ENCODE data around the gene TSC22D3. TPM values are rescaled to one million over a fixed set of nuclear protein-coding genes. Genes with fewer than 3 reads are reported as not detected.

TSC22D3 gene
- polyA plus RNA-seq, 1 of the 3 experiments (the other 2 are of a cell fraction) = 9.2 TPM

DNA sequence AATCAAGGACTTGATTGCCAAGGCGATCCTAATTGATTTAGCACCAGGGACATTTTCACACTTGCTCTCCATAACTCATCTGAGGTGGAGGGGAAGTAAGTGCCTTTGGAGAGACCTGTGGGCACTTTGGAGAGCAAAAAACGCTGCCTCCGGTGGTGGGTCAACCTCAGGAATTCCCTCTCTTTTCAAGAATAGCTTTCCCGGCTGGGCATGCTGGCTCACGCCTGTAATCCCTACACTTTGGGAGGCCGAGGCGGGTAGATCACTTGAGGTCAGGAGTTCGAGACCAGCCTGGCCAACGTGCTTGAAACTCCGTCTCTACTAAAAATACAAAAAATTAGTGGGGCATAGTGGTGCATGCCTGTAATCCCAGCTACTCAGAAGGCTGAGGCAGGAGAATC lies 98.1 kb downstream of the TSC22D3 start:
- H3K4me1 ChIP-seq (ENCODE audit: control insufficient read depth in 1 of 2, insufficient read depth in 2 of 2, low read depth in 1 of 2, low read length in 1 of 2) = no peaks in the 10 kb centered on the region
- peak; percentile 40 for TF ChIP-seq CTCF (IDR thresholded peaks at IDR 0.05)
- TF ChIP-seq, protein P1, sequence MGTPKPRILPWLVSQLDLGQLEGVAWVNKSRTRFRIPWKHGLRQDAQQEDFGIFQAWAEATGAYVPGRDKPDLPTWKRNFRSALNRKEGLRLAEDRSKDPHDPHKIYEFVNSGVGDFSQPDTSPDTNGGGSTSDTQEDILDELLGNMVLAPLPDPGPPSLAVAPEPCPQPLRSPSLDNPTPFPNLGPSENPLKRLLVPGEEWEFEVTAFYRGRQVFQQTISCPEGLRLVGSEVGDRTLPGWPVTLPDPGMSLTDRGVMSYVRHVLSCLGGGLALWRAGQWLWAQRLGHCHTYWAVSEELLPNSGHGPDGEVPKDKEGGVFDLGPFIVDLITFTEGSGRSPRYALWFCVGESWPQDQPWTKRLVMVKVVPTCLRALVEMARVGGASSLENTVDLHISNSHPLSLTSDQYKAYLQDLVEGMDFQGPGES (IDR thresholded peaks at IDR 0.05; ENCODE audit: low read depth, low read length) = no peak
- TF ChIP-seq JUND (IDR thresholded peaks at IDR 0.05) = no peak
- DNase-seq = no peak
- no peaks in the 10 kb centered on the region for H3K9me2 ChIP-seq
- no peaks in the 10 kb centered on the region for H3K36me3 ChIP-seq (replicated peaks in 1 of 2; ENCODE audit: control insufficient read depth in 1 of 2, insufficient read depth in 2 of 2, low read length in 1 of 2)
- H2AFZ ChIP-seq (ENCODE audit: low read depth) = no peak overlapping the region
- no peak overlapping the region for H3K4me3 ChIP-seq (ENCODE audit: low read depth in 2 of 2, low read length in 1 of 2)
- H4K20me1 ChIP-seq (ENCODE audit: insufficient read depth) = no peaks in the 10 kb centered on the region
- no peaks in the 10 kb centered on the region for H3F3A ChIP-seq (replicated peaks; ENCODE audit: insufficient read depth)
- H3K9me3 ChIP-seq = no peaks in the 10 kb centered on the region
- H3K79me2 ChIP-seq (ENCODE audit: insufficient read depth) = no peaks in the 10 kb centered on the region
- no peak overlapping the region for H3K9ac ChIP-seq
- POLR2A ChIA-PET = interaction anchor here (0.8 kb wide), 1 partner anchor 39 kb away, joined by 3 read pairs; no protein-coding TSS in a partner anchor
- peaks cover 38% of the 10 kb centered on the region for H3K27me3 ChIP-seq (ENCODE audit: insufficient read depth)
- peak overlapping the region; percentile 81; the same call in 1 of the 2 replicates for H3K4me2 ChIP-seq
- WGBS (ENCODE audit: low lambda C conversion rate) = 45% methylated on average over 3 of the region's 10 CpGs
- CTCF ChIA-PET = interaction anchor here (0.6 to 4.1 kb wide), 13 partner anchors 9 to 516 kb away, joined by 3 to 22 read pairs (median 4); partner anchors contain the start of genes NCBP2L and TSC22D3
- no peak overlapping the region for H3K27ac ChIP-seq (ENCODE audit: low read depth in 2 of 2, low read length in 1 of 2)

- DNase-seq = peak; percentile 62
- TF ChIP-seq, protein P2, sequence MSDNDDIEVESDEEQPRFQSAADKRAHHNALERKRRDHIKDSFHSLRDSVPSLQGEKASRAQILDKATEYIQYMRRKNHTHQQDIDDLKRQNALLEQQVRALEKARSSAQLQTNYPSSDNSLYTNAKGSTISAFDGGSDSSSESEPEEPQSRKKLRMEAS (IDR thresholded peaks at IDR 0.05; ENCODE audit: low read depth) = peak; percentile 89
- TF ChIP-seq YY1 (IDR thresholded peaks at IDR 0.05; ENCODE audit: low read depth) = no peak
- peak; percentile 52 for TF ChIP-seq MXI1 (IDR thresholded peaks at IDR 0.05; ENCODE audit: low read depth, low read length)
- no peak for TF ChIP-seq USF1 (IDR thresholded peaks at IDR 0.05; ENCODE audit: borderline replicate concordance, low read depth)
- Histone ChIP-seq H3K4me1 (ENCODE audit: control insufficient read depth in 1 of 2, insufficient read depth in 2 of 2, low read depth in 1 of 2, low read length in 1 of 2) (no peaks in the 10 kb centered on the region), H3K79me2 (ENCODE audit: insufficient read depth) (no peaks in the 10 kb centered on the region), H2AFZ (ENCODE audit: low read depth) (peak overlapping the region; percentile 76; the same call in 1 of the 2 replicates), H3K9me2 (no peaks in the 10 kb centered on the region), H3K9ac (peak overlapping the region; percentile 21; the same call in 1 of the 2 replicates), H3K4me3 (ENCODE audit: low read depth in 2 of 2, low read length in 1 of 2) (peak overlapping the region; percentile 45 to 58), H3K27me3 (ENCODE audit: insufficient read depth) (peaks cover 38% of the 10 kb centered on the region), H4K20me1 (ENCODE audit: insufficient read depth) (no peaks in the 10 kb centered on the region), H3K9me3 (no peaks in the 10 kb centered on the region), H3K27ac (ENCODE audit: low read depth in 2 of 2, low read length in 1 of 2) (no peak overlapping the region), H3K4me2 (peak overlapping the region; percentile 81), H3F3A (replicated peaks; ENCODE audit: insufficient read depth) (no peaks in the 10 kb centered on the region), H3K36me3 (replicated peaks in 1 of 2; ENCODE audit: control insufficient read depth in 1 of 2, insufficient read depth in 2 of 2, low read length in 1 of 2) (no peaks in the 10 kb centered on the region)
- CTCF ChIA-PET = interaction anchor here (0.6 to 4.1 kb wide), 11 partner anchors 8 to 515 kb away, joined by 3 to 22 read pairs (median 4); partner anchors contain the start of genes NCBP2L and TSC22D3
- POLR2A ChIA-PET = interaction anchor here (0.8 kb wide), 1 partner anchor 40 kb away, joined by 3 read pairs; no protein-coding TSS in a partner anchor
- WGBS (ENCODE audit: low lambda C conversion rate) = 6% methylated on average over 29 of the region's 30 CpGs
Measured at GRCh38 chrX:107676559-107677378, 98.8 kb downstream of the TSC22D3 start.

Data from SK-N-SH (cell line).